HL-60 (cell line): ENCODE data around the gene RAB1B.
"Not testable (repeated sequence)": the region's sequence is repeated elsewhere in the genome, so short reads cannot be mapped to it uniquely, and the experiment has no call there.

Experiments
- DNase-seq, 2 experiments: peaks; one replicate each; pipeline ENCODE4 v3.0.0-alpha.2; 2010 to 2020; ENCODE audit warnings: low read depth in 1 of 2, low spot score in 1 of 2
- H3K27ac ChIP-seq: fragments of 250-450 bp; sonication (Bioruptor Pico); replicated peaks from 2 replicates; pipeline ENCODE4 v1.5.1; 2020; ENCODE audit warnings: mild to moderate bottlenecking, moderate library complexity
- H3K27me3 ChIP-seq: fragments of 250-450 bp; sonication (Bioruptor Pico); 2 replicates; pipeline ENCODE4 v1.5.1; 2021; ENCODE audit warnings: mild to moderate bottlenecking, moderate library complexity; ENCODE audit not compliant: insufficient read depth, poor library complexity, severe bottlenecking
- H3K4me3 ChIP-seq: replicated peaks from 2 replicates; pipeline ENCODE4 v1.5.1; 2011; ENCODE audit warnings: mild to moderate bottlenecking, control low read depth, low read length; ENCODE audit not compliant: insufficient read depth
- GABPA ChIP-seq: IDR thresholded peaks from 2 replicates; pipeline ENCODE4 v1.6.1; 2012; ENCODE audit warnings: low read depth
- POLR2AphosphoS5 ChIP-seq: IDR thresholded peaks from 2 replicates; pipeline ENCODE4 v1.6.1; 2012; ENCODE audit warnings: low read depth
- SPI1 ChIP-seq: IDR thresholded peaks from 2 replicates; pipeline ENCODE4 v1.6.1; 2012; ENCODE audit warnings: low read depth, mild to moderate bottlenecking, borderline replicate concordance
- TF ChIP-seq, protein P1 (sequence below): IDR thresholded peaks from 2 replicates; pipeline ENCODE4 v1.6.1; 2012; ENCODE audit warnings: low read depth; ENCODE audit not compliant: insufficient replicate concordance
- TF ChIP-seq, protein P2 (sequence below): IDR thresholded peaks from one replicate; pipeline ENCODE4 v1.5.1; 2011; ENCODE audit warnings: low read length, control low read depth, inconsistent platforms; ENCODE audit not compliant: insufficient read depth

Gene RAB1B

DNA sequence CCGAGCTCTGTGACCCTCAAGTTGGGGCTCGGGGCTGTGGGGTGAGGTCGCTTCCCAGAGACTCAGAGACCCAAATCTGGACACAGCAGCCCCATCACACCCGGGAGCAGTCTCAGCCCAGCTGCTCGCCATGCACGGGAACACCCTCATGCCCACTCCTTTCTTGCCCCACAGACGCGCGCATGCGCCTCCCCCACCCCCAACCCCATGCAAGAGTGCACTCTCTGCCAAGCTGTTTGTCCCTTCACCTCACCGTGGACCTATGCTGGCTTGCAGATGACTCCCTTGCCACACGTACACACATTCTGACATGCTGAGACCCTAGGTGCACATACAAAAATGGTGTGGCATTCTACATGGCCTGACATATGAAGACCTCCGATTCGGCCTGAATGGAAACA, 48.9 kb downstream of the RAB1B start:
- Histone ChIP-seq H3K27ac (peak overlapping the region; percentile 68), H3K27me3 (no peaks in the 10 kb centered on the region), H3K4me3 (no peak overlapping the region)
- no peak for DNase-seq
- TF ChIP-seq POLR2AphosphoS5 (no peak), GABPA (no peak), SPI1 (no peak)
- TF ChIP-seq, protein P1, sequence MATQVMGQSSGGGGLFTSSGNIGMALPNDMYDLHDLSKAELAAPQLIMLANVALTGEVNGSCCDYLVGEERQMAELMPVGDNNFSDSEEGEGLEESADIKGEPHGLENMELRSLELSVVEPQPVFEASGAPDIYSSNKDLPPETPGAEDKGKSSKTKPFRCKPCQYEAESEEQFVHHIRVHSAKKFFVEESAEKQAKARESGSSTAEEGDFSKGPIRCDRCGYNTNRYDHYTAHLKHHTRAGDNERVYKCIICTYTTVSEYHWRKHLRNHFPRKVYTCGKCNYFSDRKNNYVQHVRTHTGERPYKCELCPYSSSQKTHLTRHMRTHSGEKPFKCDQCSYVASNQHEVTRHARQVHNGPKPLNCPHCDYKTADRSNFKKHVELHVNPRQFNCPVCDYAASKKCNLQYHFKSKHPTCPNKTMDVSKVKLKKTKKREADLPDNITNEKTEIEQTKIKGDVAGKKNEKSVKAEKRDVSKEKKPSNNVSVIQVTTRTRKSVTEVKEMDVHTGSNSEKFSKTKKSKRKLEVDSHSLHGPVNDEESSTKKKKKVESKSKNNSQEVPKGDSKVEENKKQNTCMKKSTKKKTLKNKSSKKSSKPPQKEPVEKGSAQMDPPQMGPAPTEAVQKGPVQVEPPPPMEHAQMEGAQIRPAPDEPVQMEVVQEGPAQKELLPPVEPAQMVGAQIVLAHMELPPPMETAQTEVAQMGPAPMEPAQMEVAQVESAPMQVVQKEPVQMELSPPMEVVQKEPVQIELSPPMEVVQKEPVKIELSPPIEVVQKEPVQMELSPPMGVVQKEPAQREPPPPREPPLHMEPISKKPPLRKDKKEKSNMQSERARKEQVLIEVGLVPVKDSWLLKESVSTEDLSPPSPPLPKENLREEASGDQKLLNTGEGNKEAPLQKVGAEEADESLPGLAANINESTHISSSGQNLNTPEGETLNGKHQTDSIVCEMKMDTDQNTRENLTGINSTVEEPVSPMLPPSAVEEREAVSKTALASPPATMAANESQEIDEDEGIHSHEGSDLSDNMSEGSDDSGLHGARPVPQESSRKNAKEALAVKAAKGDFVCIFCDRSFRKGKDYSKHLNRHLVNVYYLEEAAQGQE: no peak
- TF ChIP-seq, protein P2, sequence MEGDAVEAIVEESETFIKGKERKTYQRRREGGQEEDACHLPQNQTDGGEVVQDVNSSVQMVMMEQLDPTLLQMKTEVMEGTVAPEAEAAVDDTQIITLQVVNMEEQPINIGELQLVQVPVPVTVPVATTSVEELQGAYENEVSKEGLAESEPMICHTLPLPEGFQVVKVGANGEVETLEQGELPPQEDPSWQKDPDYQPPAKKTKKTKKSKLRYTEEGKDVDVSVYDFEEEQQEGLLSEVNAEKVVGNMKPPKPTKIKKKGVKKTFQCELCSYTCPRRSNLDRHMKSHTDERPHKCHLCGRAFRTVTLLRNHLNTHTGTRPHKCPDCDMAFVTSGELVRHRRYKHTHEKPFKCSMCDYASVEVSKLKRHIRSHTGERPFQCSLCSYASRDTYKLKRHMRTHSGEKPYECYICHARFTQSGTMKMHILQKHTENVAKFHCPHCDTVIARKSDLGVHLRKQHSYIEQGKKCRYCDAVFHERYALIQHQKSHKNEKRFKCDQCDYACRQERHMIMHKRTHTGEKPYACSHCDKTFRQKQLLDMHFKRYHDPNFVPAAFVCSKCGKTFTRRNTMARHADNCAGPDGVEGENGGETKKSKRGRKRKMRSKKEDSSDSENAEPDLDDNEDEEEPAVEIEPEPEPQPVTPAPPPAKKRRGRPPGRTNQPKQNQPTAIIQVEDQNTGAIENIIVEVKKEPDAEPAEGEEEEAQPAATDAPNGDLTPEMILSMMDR: no peak

DNA sequence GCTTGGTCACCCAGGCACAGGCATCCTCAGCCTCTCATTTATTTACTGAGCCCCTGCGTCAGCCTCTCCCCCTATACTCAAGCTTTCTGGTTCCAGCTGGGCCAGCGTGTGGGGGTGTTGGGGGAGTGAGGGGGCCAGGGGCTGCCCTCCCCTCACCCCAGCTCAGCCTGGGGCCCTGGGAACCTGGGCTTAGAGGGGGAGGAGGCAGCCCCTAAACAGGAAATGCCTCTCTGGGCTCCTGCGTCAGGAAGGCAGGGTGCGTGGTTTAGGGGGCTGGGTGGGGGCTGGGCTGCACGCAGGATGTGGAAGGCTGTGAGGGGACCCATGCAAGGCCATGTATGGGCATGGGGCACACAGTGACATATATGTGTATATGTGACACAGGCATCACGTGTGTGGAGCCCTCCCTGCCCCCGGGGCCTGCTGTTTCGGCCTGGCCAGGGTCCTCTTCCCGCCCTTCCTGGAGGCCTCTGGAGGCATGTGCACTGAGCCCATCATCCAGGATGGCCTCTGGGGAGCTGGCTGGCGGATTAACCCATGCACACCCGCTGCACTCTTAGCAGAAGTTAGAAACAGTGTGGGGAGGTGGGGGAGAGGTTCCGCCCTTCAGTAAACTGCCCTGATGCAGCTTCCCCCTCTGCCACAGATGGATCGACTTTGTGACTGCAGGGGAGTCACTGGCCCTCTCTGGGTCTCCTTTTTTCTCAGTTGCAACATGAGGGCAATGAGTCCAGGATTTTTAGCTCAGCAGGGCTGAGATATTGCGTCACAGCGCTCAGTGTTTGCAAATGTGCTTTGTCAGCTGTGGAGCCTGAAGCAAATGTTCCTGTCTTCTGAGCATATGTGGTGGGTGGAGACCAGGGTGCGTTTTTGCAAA, 49.5 kb downstream of the RAB1B start:
- Histone ChIP-seq H3K27ac (peak overlapping the region; percentile 68), H3K4me3 (no peak overlapping the region), H3K27me3 (no peaks in the 10 kb centered on the region)
- TF ChIP-seq SPI1 (peak; percentile 52; the same call in 1 of the 2 replicates), GABPA (peak; percentile 47; the same call in 1 of the 2 replicates), POLR2AphosphoS5 (peak; percentile 81)
- TF ChIP-seq, protein P2: no peak
- TF ChIP-seq, protein P1: no peak
- peak; percentile 98 for DNase-seq

DNA sequence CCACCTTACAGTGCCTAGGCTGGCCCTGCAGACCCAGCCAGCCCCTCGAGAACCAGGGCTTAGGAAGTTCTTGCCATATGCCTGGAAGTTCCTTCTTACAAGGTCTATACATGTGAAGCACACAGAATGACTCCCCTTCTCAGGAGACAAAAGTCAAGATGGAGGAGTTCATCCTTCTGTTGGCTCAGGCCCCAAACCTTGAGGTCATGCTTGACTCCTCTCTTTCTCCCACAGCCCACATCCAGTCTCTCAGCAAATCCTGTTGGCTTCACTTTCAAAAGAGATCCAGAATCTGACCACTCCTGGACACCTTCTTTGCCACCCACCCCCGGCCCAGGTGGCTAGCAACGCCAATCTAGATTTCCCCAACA, 50.1 kb downstream of the RAB1B start:
- no peak for DNase-seq
- Histone ChIP-seq H3K4me3 (no peak overlapping the region), H3K27me3 (no peaks in the 10 kb centered on the region), H3K27ac (peak overlapping the region; percentile 68)
- TF ChIP-seq, protein P2: no peak
- TF ChIP-seq, protein P1: no peak
- TF ChIP-seq SPI1: no peak
- no peak for TF ChIP-seq POLR2AphosphoS5
- TF ChIP-seq GABPA: no peak

DNA sequence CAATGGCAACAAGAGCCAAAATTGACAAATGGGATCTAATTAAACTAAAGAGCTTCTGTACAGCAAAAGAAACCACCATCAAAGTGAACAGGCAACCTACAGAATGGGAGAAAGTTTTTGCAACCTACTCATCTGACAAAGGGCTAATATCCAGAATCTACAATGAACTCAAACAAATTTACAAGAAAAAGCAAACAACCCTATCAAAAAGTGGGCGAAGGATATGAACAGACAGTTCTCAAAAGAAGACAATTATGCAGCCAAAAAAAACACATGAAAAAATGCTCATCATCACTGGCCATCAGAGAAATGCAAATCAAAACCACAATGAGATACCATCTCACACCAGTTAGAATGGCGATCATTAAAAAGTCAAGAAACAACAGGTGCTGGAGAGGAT, 51.9 kb downstream of the RAB1B start:
- not testable (repeated sequence) for DNase-seq, H3K27me3 ChIP-seq, H3K27ac ChIP-seq, H3K4me3 ChIP-seq

DNA sequence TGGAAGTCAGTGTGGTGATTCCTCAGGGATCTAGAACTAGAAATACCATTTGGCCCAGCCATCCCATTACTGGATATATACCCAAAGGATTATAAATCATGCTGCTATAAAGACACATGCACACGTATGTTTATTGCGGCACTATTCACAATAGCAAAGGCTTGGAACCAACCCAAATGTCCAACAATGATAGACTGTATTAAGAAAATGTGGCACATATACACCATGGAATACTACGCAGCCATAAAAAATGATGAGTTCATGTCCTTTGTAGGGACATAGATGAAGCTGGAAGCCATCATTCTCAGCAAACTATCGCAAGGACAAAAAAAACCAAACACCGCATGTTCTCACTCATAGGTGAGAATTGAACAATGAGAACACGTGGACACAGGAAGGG, 52.3 kb downstream of the RAB1B start:
- not testable (repeated sequence) for H3K27ac ChIP-seq, H3K4me3 ChIP-seq, H3K27me3 ChIP-seq, DNase-seq
